Measurements from ENCODE around the gene MTA3.

GRCh38 chr2:42658306-42658705 lies 89.9 kb downstream of the MTA3 start:
- no peak for TF ChIP-seq POLR2A (IDR thresholded peaks at IDR 0.05)
- no peak for TF ChIP-seq CTCF (IDR thresholded peaks at IDR 0.05 in 4 of 5, conservative IDR thresholded peaks at IDR 0.05 in 1 of 5)
